K562 (cell line): ENCODE data around the gene MS4A1. TPM values are rescaled to one million over a fixed set of nuclear protein-coding genes. Genes with fewer than 3 reads are reported as not detected.

Source experiments
- ATAC-seq: fragments of 200-7000 bp; cut with Tn5 transposase; 3 replicates; pipeline ENCODE4 v1.9.1; 2020; ENCODE audit warnings: moderate library complexity
- BruUV-seq: library from RNA; stranded (reverse); fragments of 400-500 nt; replicated peaks from 2 replicates; lab custom pipeline; 2021; lab: Mats Ljungman, UMichigan
- CTCF ChIA-PET: fragments of 300-600 bp; formaldehyde crosslinking; extraction: SDS; loops from one replicate; lab custom pipeline; 2021; ENCODE audit warnings: low intra/inter-chr PET ratio; lab: Yijun Ruan, JAX
- POLR2A ChIA-PET: fragments of 300-600, 350-650 bp; sonication (Branson Sonifier 250); formaldehyde crosslinking; extraction: SDS; loops from one replicate; lab custom pipeline; 2021; ENCODE audit warnings: antibody characterized with exemption, inconsistent platforms; lab: Yijun Ruan, JAX
- DNase-seq, 4 experiments: peaks; one replicate each; pipeline versions ENCODE4 v3.0.0 to v3.0.0-alpha.2; 2011 to 2018; ENCODE audit warnings: low spot score in 3 of 4, mixed read lengths in 3 of 4; ENCODE audit errors: extremely low read depth in 1 of 4
- FAIRE-seq: peaks from 2 replicates; lab custom pipeline; 2011; peaks lifted over from hg19 to GRCh38; lab: Jason Lieb, UNC
- H2AFZ ChIP-seq: 2 replicates; pipeline ENCODE4 v1.6.0; 2011; ENCODE audit warnings: low read depth, low read length, control low read depth, inconsistent platforms
- H3K27ac ChIP-seq: fragments of 200-600 bp; 3 replicates; pipeline ENCODE4 v1.8.0; 2011; ENCODE audit warnings: low read depth, mild to moderate bottlenecking, control low read depth, inconsistent platforms, low read length, moderate library complexity, mixed read lengths; ENCODE audit errors: extremely low read depth
- H3K27me3 ChIP-seq, 2 experiments: fragments of 300-600 bp in 1 of 2; 2 replicates in 1 of 2; 3 replicates in 1 of 2; pipeline versions ENCODE4 v1.6.0 to v1.8.0; 2011; ENCODE audit warnings: inconsistent platforms in 2 of 2, low read length in 2 of 2, mild to moderate bottlenecking in 1 of 2, mixed read lengths in 1 of 2, moderate library complexity in 1 of 2; ENCODE audit not compliant: control insufficient read depth in 2 of 2, insufficient read depth in 2 of 2
- H3K36me3 ChIP-seq: fragments of 300-600 bp; 3 replicates; pipeline ENCODE4 v1.8.0; 2011; ENCODE audit warnings: mild to moderate bottlenecking, low read length, inconsistent platforms; ENCODE audit not compliant: control insufficient read depth, insufficient read depth
- H3K4me1 ChIP-seq, 2 experiments: fragments of 200-600 bp in 1 of 2; replicated peaks in 1 of 2; 2 replicates in 1 of 2; 3 replicates in 1 of 2; pipeline versions ENCODE4 v1.5.1 to v1.8.0; 2011; ENCODE audit warnings: inconsistent platforms in 2 of 2, low read length in 2 of 2, mild to moderate bottlenecking in 1 of 2, mixed read lengths in 1 of 2, moderate library complexity in 1 of 2; ENCODE audit not compliant: control insufficient read depth in 2 of 2, insufficient read depth in 2 of 2
- H3K4me2 ChIP-seq: 2 replicates; pipeline ENCODE4 v1.6.1; 2011; ENCODE audit warnings: low read length, control low read depth, inconsistent platforms, mixed read lengths; ENCODE audit not compliant: insufficient read depth
- H3K4me3 ChIP-seq: fragments of 200-600 bp; sonication (generic), shearing (Covaris generic); 2 replicates; pipeline ENCODE4 v1.5.1; 2016; ENCODE audit warnings: control low read depth, inconsistent platforms
- H3K79me2 ChIP-seq: fragments of 200-600 bp; 3 replicates; pipeline ENCODE4 v1.8.0; 2011; ENCODE audit warnings: low read length, inconsistent platforms; ENCODE audit not compliant: control insufficient read depth, insufficient read depth
- H3K9ac ChIP-seq, 2 experiments: 2 replicates each; pipeline versions ENCODE4 v1.6.0 to v1.6.1; 2011; ENCODE audit warnings: low read depth in 2 of 2, low read length in 2 of 2, control low read depth in 1 of 2, inconsistent platforms in 1 of 2, mild to moderate bottlenecking in 1 of 2, mixed read lengths in 1 of 2; ENCODE audit not compliant: insufficient read depth in 1 of 2
- H3K9me1 ChIP-seq: one replicate; pipeline ENCODE4 v1.6.0; 2011; ENCODE audit warnings: inconsistent platforms, mild to moderate bottlenecking, low read length, moderate library complexity; ENCODE audit not compliant: control insufficient read depth, insufficient read depth
- H3K9me3 ChIP-seq: replicated peaks from 2 replicates; pipeline ENCODE4 v1.5.1; 2011; ENCODE audit warnings: low read depth, low read length, inconsistent platforms; ENCODE audit not compliant: control insufficient read depth, insufficient read depth
- H4K20me1 ChIP-seq: replicated peaks from 2 replicates; pipeline ENCODE4 v1.6.1; 2011; ENCODE audit warnings: low read length, inconsistent platforms, mixed read lengths; ENCODE audit not compliant: control insufficient read depth, insufficient read depth
- BHLHE40 ChIP-seq: IDR thresholded peaks from 2 replicates; pipeline ENCODE4 v1.6.1; 2011; ENCODE audit warnings: low read length, improper control_type of control experiment
- CBFA2T3 ChIP-seq: fragments of 450-650 bp; IDR thresholded peaks from 2 replicates; pipeline ENCODE4 v1.6.1; 2017
- CHD2 ChIP-seq: IDR thresholded peaks from 2 replicates; pipeline ENCODE4 v1.6.1; 2011; ENCODE audit warnings: low read depth, low read length
- HIVEP1 ChIP-seq: fragments of 250-450 bp; sonication (Bioruptor Pico); IDR thresholded peaks from 2 replicates; pipeline ENCODE4 v1.4.0; 2020; ENCODE audit warnings: mild to moderate bottlenecking
- KHSRP ChIP-seq: fragments of 450-650 bp; IDR thresholded peaks from 2 replicates; pipeline ENCODE4 v1.6.1; 2017
- MYC ChIP-seq, 2 experiments: fragments of 250-450 bp in 1 of 2; sonication (Bioruptor Pico) in 1 of 2; IDR thresholded peaks; 2 replicates each; pipeline versions ENCODE4 v1.5.1 to v1.6.1; 2012 to 2021; ENCODE audit warnings: low read depth in 2 of 2, borderline replicate concordance in 1 of 2, improper control_type of control experiment in 1 of 2, low read length in 1 of 2, mild to moderate bottlenecking in 1 of 2, moderate library complexity in 1 of 2
- POLR2B ChIP-seq: fragments of 450-650 bp; IDR thresholded peaks from 2 replicates; pipeline ENCODE4 v1.6.1; 2018; ENCODE audit warnings: low read depth; ENCODE audit not compliant: partially characterized antibody
- U2AF1 ChIP-seq: fragments of 200-400 bp; formaldehyde crosslinking; optimal IDR thresholded peaks from 2 replicates; pipeline ENCODE3; 2017; ENCODE audit warnings: mild to moderate bottlenecking, low read depth, low read length, moderate library complexity
- ZNF586 ChIP-seq: fragments of 450-650 bp; formaldehyde crosslinking; conservative IDR thresholded peaks from 2 replicates; pipeline ENCODE4 v1.4.0; 2020; ENCODE audit warnings: mild to moderate bottlenecking, moderate library complexity
- ZNF668 ChIP-seq: fragments of 250-450 bp; sonication (Bioruptor Pico); IDR thresholded peaks from 2 replicates; pipeline ENCODE4 v1.8.0; 2022; ENCODE audit warnings: mild to moderate bottlenecking, inconsistent platforms
- in situ Hi-C: fragments of 300-500 bp; cut with MboI; formaldehyde crosslinking; loops from 4 replicates; pipeline ENCODE4 v1.15.0; 2018; ENCODE audit warnings: inconsistent platforms, mixed read lengths
- intact Hi-C: fragments of 100-400 bp; cut with micrococcal nuclease; formaldehyde crosslinking; loops from 2 replicates; pipeline ENCODE4 v1.14.2; 2022
- polyA plus RNA-seq, 8 experiments: library from polyadenylated mRNA; depleted of rRNA in 4 of 8; stranded (reverse) in 5 of 8; unstranded in 3 of 8; fragments of >200 nt; fragmentation: Nextera tagmentation in 2 of 8; fragmentation: Illumina TruSeq in 1 of 8; extraction: Ambion mirVana in 2 of 8; extraction: Trizol in 1 of 8; gene quantifications; 2 replicates each; pipeline versions ENCODE4 v1.2.1 to v1.2.3, GENCODE V29; 2011 to 2014; ENCODE audit warnings: inconsistent platforms in 1 of 8, missing spikeins in 1 of 8
- total RNA-seq, 7 experiments: library from RNA; depleted of rRNA in 6 of 7; stranded (reverse); fragments of >200 nt in 6 of 7; fragmentation: Illumina TruSeq in 2 of 7; extraction: Trizol in 2 of 7; gene quantifications; 2 replicates each; pipeline versions ENCODE4 v1.2.1 to v1.2.3, GENCODE V29; 2011 to 2021; ENCODE audit warnings: low replicate concordance in 1 of 7
- TF ChIP-seq, protein P1 (sequence below), 2 experiments: fragments of 200-800 bp in 1 of 2; sonication (Bioruptor generic) in 1 of 2; sonication (generic) in 1 of 2; formaldehyde crosslinking in 1 of 2; IDR thresholded peaks in 1 of 2; conservative IDR thresholded peaks in 1 of 2; 2 replicates each; pipeline versions ENCODE4 v1.5.0 to v1.6.1; 2016 to 2020; ENCODE audit warnings: missing compliant biosample characterization in 1 of 2, missing genetic modification characterization in 1 of 2, missing genetic modification reagents in 1 of 2
- TF ChIP-seq, protein P2 (sequence below), 2 experiments: fragments of 450-650 bp in 1 of 2; sonication (generic) in 1 of 2; formaldehyde crosslinking; conservative IDR thresholded peaks; 2 replicates each; pipeline versions ENCODE4 v1.4.0 to v1.8.1; 2020 to 2022; ENCODE audit warnings: mild to moderate bottlenecking in 1 of 2, missing genetic modification reagents in 1 of 2
- TF ChIP-seq, protein P3 (sequence below), 3 experiments: fragments of 200-800 bp in 1 of 3; fragments of 250-450 bp in 1 of 3; fragments of 450-650 bp in 1 of 3; sonication (Bioruptor Pico) in 1 of 3; sonication (Bioruptor generic) in 1 of 3; formaldehyde crosslinking in 1 of 3; IDR thresholded peaks; 2 replicates each; pipeline versions ENCODE4 v1.6.1 to v1.8.0; 2016 to 2022; ENCODE audit warnings: mild to moderate bottlenecking in 2 of 3, missing genetic modification characterization in 2 of 3, missing compliant biosample characterization in 1 of 3, moderate library complexity in 1 of 3
- TF ChIP-seq, protein P4 (sequence below), 2 experiments: fragments of 250-450 bp in 1 of 2; fragments of 450-650 bp in 1 of 2; sonication (Bioruptor Pico) in 1 of 2; IDR thresholded peaks; 2 replicates each; pipeline versions ENCODE4 v1.6.1 to v1.8.0; 2016 to 2021; ENCODE audit warnings: mild to moderate bottlenecking in 2 of 2, moderate library complexity in 2 of 2, missing compliant biosample characterization in 1 of 2, missing genetic modification characterization in 1 of 2

Gene MS4A1
- total and polyA plus RNA-seq, 9 of the 15 experiments (the other 6 are each of a cell fraction or from before 2014, with no cell fraction given), result 0.01 to 0.24 (median 0.03) TPM; not detected in 5

DNA sequence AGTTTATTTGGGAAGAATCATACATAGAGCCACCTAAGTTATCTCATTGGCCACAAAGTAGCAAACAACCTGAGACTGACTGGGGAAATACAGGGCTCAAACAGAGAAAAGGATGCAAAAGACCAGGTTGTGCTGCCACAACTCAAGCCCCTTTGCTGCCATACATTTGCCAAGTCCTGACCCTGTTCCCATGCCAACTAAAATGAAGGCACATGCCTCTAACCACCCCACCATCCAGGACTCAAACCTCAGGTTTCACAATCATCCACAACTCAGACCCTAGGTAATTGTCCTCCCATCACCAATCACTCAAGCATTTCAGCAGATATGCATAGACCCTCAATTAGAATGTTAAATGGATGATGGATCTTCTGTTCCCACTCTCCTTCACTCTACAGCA lies 1.4 kb upstream of the MS4A1 start:
- H2AFZ ChIP-seq, result no peak overlapping the region
- in situ Hi-C loops (no loop called here), intact Hi-C loops (no loop called here)
- no TSS peak for BruUV-seq
- H3K27ac ChIP-seq, result no peak overlapping the region
- no peaks in the 10 kb centered on the region for H4K20me1 ChIP-seq
- FAIRE-seq (no peak), ATAC-seq (no peak), DNase-seq (no peak)
- ChIA-PET CTCF (no interaction called here), POLR2A (no interaction called here)
- H3K4me1 ChIP-seq, result no peaks in the 10 kb centered on the region
- no peak for TF ChIP-seq ZNF586 (CRISPR knock-in tag)
- TF ChIP-seq, protein P1, sequence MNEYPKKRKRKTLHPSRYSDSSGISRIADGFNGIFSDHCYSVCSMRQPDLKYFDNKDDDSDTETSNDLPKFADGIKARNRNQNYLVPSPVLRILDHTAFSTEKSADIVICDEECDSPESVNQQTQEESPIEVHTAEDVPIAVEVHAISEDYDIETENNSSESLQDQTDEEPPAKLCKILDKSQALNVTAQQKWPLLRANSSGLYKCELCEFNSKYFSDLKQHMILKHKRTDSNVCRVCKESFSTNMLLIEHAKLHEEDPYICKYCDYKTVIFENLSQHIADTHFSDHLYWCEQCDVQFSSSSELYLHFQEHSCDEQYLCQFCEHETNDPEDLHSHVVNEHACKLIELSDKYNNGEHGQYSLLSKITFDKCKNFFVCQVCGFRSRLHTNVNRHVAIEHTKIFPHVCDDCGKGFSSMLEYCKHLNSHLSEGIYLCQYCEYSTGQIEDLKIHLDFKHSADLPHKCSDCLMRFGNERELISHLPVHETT (CRISPR knock-in tag; conservative IDR thresholded peaks at IDR 0.05 in 1 of 2, IDR thresholded peaks at IDR 0.05 in 1 of 2), result no peak
- no peak for TF ChIP-seq ZNF668
- no peak for TF ChIP-seq POLR2B
- no peak for TF ChIP-seq HIVEP1
- no peak for TF ChIP-seq CHD2
- no peak for TF ChIP-seq MYC (IDR thresholded peaks at IDR 0.05; ENCODE audit: low read depth, low read length)
- TF ChIP-seq MYC (CRISPR knock-in tag; IDR thresholded peaks at IDR 0.05; ENCODE audit: borderline replicate concordance, low read depth), result no peak
- no peak for TF ChIP-seq BHLHE40
- TF ChIP-seq, protein P2, sequence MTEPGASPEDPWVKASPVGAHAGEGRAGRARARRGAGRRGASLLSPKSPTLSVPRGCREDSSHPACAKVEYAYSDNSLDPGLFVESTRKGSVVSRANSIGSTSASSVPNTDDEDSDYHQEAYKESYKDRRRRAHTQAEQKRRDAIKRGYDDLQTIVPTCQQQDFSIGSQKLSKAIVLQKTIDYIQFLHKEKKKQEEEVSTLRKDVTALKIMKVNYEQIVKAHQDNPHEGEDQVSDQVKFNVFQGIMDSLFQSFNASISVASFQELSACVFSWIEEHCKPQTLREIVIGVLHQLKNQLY (CRISPR knock-in tag; conservative IDR thresholded peaks at IDR 0.05), result no peak
- no peak for TF ChIP-seq KHSRP
- no peak for TF ChIP-seq U2AF1
- TF ChIP-seq CBFA2T3, result no peak
- TF ChIP-seq, protein P3, sequence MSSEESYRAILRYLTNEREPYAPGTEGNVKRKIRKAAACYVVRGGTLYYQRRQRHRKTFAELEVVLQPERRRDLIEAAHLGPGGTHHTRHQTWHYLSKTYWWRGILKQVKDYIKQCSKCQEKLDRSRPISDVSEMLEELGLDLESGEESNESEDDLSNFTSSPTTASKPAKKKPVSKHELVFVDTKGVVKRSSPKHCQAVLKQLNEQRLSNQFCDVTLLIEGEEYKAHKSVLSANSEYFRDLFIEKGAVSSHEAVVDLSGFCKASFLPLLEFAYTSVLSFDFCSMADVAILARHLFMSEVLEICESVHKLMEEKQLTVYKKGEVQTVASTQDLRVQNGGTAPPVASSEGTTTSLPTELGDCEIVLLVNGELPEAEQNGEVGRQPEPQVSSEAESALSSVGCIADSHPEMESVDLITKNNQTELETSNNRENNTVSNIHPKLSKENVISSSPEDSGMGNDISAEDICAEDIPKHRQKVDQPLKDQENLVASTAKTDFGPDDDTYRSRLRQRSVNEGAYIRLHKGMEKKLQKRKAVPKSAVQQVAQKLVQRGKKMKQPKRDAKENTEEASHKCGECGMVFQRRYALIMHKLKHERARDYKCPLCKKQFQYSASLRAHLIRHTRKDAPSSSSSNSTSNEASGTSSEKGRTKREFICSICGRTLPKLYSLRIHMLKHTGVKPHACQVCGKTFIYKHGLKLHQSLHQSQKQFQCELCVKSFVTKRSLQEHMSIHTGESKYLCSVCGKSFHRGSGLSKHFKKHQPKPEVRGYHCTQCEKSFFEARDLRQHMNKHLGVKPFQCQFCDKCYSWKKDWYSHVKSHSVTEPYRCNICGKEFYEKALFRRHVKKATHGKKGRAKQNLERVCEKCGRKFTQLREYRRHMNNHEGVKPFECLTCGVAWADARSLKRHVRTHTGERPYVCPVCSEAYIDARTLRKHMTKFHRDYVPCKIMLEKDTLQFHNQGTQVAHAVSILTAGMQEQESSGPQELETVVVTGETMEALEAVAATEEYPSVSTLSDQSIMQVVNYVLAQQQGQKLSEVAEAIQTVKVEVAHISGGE (CRISPR knock-in tag; IDR thresholded peaks at IDR 0.05), result no peak
- TF ChIP-seq, protein P4, sequence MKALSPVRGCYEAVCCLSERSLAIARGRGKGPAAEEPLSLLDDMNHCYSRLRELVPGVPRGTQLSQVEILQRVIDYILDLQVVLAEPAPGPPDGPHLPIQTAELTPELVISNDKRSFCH (CRISPR knock-in tag; IDR thresholded peaks at IDR 0.05), result no peak
- TF ChIP-seq, protein P4 (tag; IDR thresholded peaks at IDR 0.05), result no peak
- H3K79me2 ChIP-seq, result no peaks in the 10 kb centered on the region
- no peak overlapping the region for H3K4me3 ChIP-seq
- H3K9ac ChIP-seq, result no peak overlapping the region
- no peaks in the 10 kb centered on the region for H3K36me3 ChIP-seq
- no peak overlapping the region for H3K4me2 ChIP-seq
- no peaks in the 10 kb centered on the region for H3K9me1 ChIP-seq
- H3K27me3 ChIP-seq, result no peaks in the 10 kb centered on the region
- H3K9me3 ChIP-seq, result no peaks in the 10 kb centered on the region
